GM23338 (cell line): ENCODE measurements around the gene CROCC2. TPM values are rescaled to one million over a fixed set of nuclear protein-coding genes. Genes with fewer than 3 reads are reported as not detected.

Experiments used
- ATAC-seq: fragments of 200-7000 bp; cut with Tn5 transposase; 3 replicates; pipeline ENCODE4 v1.9.1; 2020
- DNase-seq: peaks from one replicate; pipeline ENCODE4 v3.0.0-alpha.2; 2015; ENCODE audit warnings: low spot score
- H2AFZ ChIP-seq: fragments of 200-600 bp; sonication (generic); 2 replicates; pipeline ENCODE4 v1.8.0; 2016; ENCODE audit warnings: antibody characterized with exemption, mild to moderate bottlenecking, moderate library complexity
- H3F3A ChIP-seq: fragments of 200-600 bp; sonication (generic); replicated peaks from 2 replicates; pipeline ENCODE4 v1.8.0; 2017; ENCODE audit warnings: antibody characterized with exemption, mixed run types, low read depth
- H3K27ac ChIP-seq: fragments of 200-600 bp; sonication (generic); 2 replicates; pipeline ENCODE4 v1.6.1; 2016; ENCODE audit warnings: low read depth
- H3K27me3 ChIP-seq: fragments of 200-600 bp; sonication (generic); 2 replicates; pipeline ENCODE4 v1.8.0; 2016; ENCODE audit warnings: mild to moderate bottlenecking, mixed run types, moderate library complexity; ENCODE audit not compliant: insufficient read depth
- H3K36me3 ChIP-seq: fragments of 200-600 bp; sonication (generic); 2 replicates; pipeline ENCODE4 v1.8.0; 2016; ENCODE audit warnings: mild to moderate bottlenecking; ENCODE audit not compliant: insufficient read depth
- H3K4me1 ChIP-seq: fragments of 200-600 bp; sonication (generic); 2 replicates; pipeline ENCODE4 v1.8.0; 2016; ENCODE audit warnings: mild to moderate bottlenecking, moderate library complexity; ENCODE audit not compliant: insufficient read depth
- H3K4me2 ChIP-seq: fragments of 200-600 bp; sonication (generic); 2 replicates; pipeline ENCODE4 v1.7.1; 2017; ENCODE audit warnings: mixed run types
- H3K4me3 ChIP-seq: fragments of 200-600 bp; sonication (generic); 2 replicates; pipeline ENCODE4 v1.6.1; 2016; ENCODE audit warnings: mixed run types
- H3K79me2 ChIP-seq: fragments of 200-600 bp; sonication (generic); replicated peaks from 2 replicates; pipeline ENCODE4 v1.8.0; 2017; ENCODE audit warnings: mild to moderate bottlenecking; ENCODE audit not compliant: insufficient read depth
- H3K9me2 ChIP-seq: fragments of 200-600 bp; sonication (generic); 2 replicates; pipeline ENCODE4 v1.8.0; 2017; ENCODE audit not compliant: insufficient read depth
- H4K20me1 ChIP-seq: fragments of 200-600 bp; sonication (generic); replicated peaks from 2 replicates; pipeline ENCODE4 v1.8.0; 2017; ENCODE audit warnings: mild to moderate bottlenecking; ENCODE audit not compliant: insufficient read depth
- H3K27ac Mint-ChIP-seq: 2 replicates; pipeline ENCODE4 v1.8.0; 2020; ENCODE audit warnings: inconsistent platforms, mild to moderate bottlenecking, moderate library complexity, mixed read lengths
- H3K27me3 Mint-ChIP-seq: 3 replicates; pipeline ENCODE4 v1.8.0; 2022; ENCODE audit warnings: low read depth, mild to moderate bottlenecking, moderate library complexity, mixed read lengths, inconsistent platforms; ENCODE audit not compliant: insufficient read depth, poor library complexity
- H3K36me3 Mint-ChIP-seq: 3 replicates; pipeline ENCODE4 v1.8.0; 2021; ENCODE audit warnings: low read depth, mild to moderate bottlenecking, inconsistent platforms, moderate library complexity, mixed read lengths
- H3K4me1 Mint-ChIP-seq: 3 replicates; pipeline ENCODE4 v1.8.0; 2020; ENCODE audit warnings: mild to moderate bottlenecking, inconsistent platforms, mixed read lengths
- H3K4me3 Mint-ChIP-seq: 3 replicates; pipeline ENCODE4 v1.8.0; 2021; ENCODE audit warnings: moderate library complexity, mild to moderate bottlenecking, inconsistent platforms, mixed read lengths
- H3K9me3 Mint-ChIP-seq: 3 replicates; pipeline ENCODE4 v1.8.0; 2020; ENCODE audit warnings: moderate library complexity, mild to moderate bottlenecking, inconsistent platforms, mixed read lengths
- CREB1 ChIP-seq: fragments of 250-450 bp; sonication (Bioruptor Pico); IDR thresholded peaks from 2 replicates; pipeline ENCODE4 v1.5.0; 2020; ENCODE audit warnings: low read depth, mild to moderate bottlenecking, moderate library complexity
- CTCF ChIP-seq, 2 experiments: fragments of 200-600 bp in 1 of 2; sonication (generic) in 1 of 2; conservative IDR thresholded peaks; 2 replicates each; pipeline versions ENCODE4 v1.5.1 to v1.6.1; 2016 to 2017; ENCODE audit warnings: antibody characterized with exemption in 2 of 2, low read depth in 2 of 2, mild to moderate bottlenecking in 2 of 2, moderate library complexity in 1 of 2
- ETS1 ChIP-seq: IDR thresholded peaks from 2 replicates; pipeline ENCODE4 v1.6.1; 2016; ENCODE audit warnings: antibody characterized with exemption
- EZH2 ChIP-seq: fragments of 200-600 bp; sonication (generic); IDR thresholded peaks from one replicate; pipeline ENCODE4 v1.8.0; 2017; ENCODE audit warnings: antibody characterized with exemption, mild to moderate bottlenecking, low read depth; ENCODE audit not compliant: unreplicated experiment
- EZH2phosphoT487 ChIP-seq: fragments of 200-600 bp; sonication (generic); IDR thresholded peaks from one replicate; pipeline ENCODE4 v1.8.1; 2018; ENCODE audit warnings: antibody characterized with exemption; ENCODE audit not compliant: unreplicated experiment
- JUNB ChIP-seq: IDR thresholded peaks from one replicate; pipeline ENCODE4 v1.6.1; 2016; ENCODE audit warnings: antibody characterized with exemption; ENCODE audit not compliant: unreplicated experiment
- NANOG ChIP-seq: IDR thresholded peaks from 2 replicates; pipeline ENCODE4 v1.6.1; 2016; ENCODE audit warnings: antibody characterized with exemption, borderline replicate concordance
- POLR2AphosphoS5 ChIP-seq: IDR thresholded peaks from 2 replicates; pipeline ENCODE4 v1.6.1; 2016; ENCODE audit warnings: antibody characterized with exemption, low read depth
- REST ChIP-seq: IDR thresholded peaks from one replicate; pipeline ENCODE4 v1.6.1; 2018; ENCODE audit warnings: antibody characterized with exemption; ENCODE audit not compliant: unreplicated experiment
- STAT1 ChIP-seq: IDR thresholded peaks from one replicate; pipeline ENCODE4 v1.6.1; 2016; ENCODE audit warnings: antibody characterized with exemption; ENCODE audit not compliant: unreplicated experiment
- ZNF114 ChIP-seq: fragments of 250-450 bp; sonication (Bioruptor Pico); IDR thresholded peaks from 2 replicates; pipeline ENCODE4 v1.5.0; 2020; ENCODE audit warnings: mild to moderate bottlenecking, moderate library complexity
- ZNF331 ChIP-seq: fragments of 250-450 bp; sonication (Bioruptor Pico); IDR thresholded peaks from 2 replicates; pipeline ENCODE4 v1.5.0; 2020; ENCODE audit warnings: low read depth, mild to moderate bottlenecking, moderate library complexity
- ZNF462 ChIP-seq: fragments of 250-450 bp; sonication (Bioruptor Pico); IDR thresholded peaks from 2 replicates; pipeline ENCODE4 v1.5.0; 2020; ENCODE audit warnings: mild to moderate bottlenecking, moderate library complexity
- polyA plus RNA-seq: library from polyadenylated mRNA; unstranded; fragments of >200 nt; fragmentation: Nextera tagmentation; extraction: Ambion mirVana; gene quantifications from 2 replicates; pipeline ENCODE4 v1.2.1, GENCODE V29; 2016
- total RNA-seq: library from RNA; depleted of rRNA; stranded (reverse); fragments of >200 nt; shearing (Covaris generic); gene quantifications from 2 replicates; pipeline ENCODE4 v1.2.3, GENCODE V29; 2014

CROCC2 gene
- total and polyA plus RNA-seq, 2 experiments from 2014 or later: not detected

DNA sequence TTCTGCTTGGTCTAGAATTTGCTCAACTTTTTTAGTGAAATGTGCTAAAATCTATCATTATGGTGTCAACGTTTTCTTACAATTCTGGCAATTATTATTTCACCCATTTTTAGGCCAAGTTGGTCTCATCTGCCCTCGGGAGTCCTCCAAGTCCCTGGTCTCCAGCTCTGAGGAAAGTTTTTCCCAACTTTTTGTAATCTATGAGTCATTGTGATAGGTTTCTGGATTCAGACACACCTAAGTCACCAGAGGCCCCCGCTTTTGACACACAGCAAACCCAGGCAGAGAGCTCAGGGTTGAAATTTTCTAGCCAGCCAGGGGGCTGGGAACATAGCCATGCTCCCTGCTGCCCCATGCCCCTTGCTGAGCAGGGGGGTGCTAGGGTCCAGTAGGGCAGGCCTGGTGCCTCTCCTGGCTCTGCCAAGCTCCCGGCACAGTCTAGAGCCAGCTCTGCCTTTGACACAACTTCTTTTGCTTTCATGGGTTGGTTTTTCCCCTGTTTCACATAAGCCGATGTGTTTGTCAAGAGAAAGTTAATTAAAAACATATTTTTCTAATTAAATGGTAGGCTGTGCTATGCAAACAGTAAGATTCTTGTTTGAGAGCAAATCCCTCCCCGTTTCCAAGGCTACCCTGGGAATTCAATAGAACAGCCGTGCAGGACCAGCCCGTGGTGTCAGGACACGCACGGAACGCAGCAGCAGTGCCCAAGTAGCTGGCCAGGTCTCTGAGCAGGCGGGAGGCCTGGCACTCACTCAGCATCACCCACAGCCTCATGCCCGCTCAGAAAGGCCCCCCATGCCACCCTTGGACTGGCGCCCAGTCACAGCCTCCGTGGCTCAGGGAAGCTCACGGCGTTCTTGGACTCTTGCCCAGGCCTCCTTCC is 66.7 kb downstream of the CROCC2 start:
- H3K27ac Mint-ChIP-seq: no peak overlapping the region
- DNase-seq (no peak), ATAC-seq (no peak)
- no peaks in the 10 kb centered on the region; the same call in 2 of the 3 replicates for H3K4me1 Mint-ChIP-seq
- no peaks in the 10 kb centered on the region for H3K9me3 Mint-ChIP-seq
- Histone ChIP-seq H2AFZ (no peak overlapping the region), H3K9me2 (no peaks in the 10 kb centered on the region), H3F3A (no peaks in the 10 kb centered on the region), H3K36me3 (no peaks in the 10 kb centered on the region), H4K20me1 (no peaks in the 10 kb centered on the region), H3K4me2 (no peak overlapping the region), H3K4me1 (no peaks in the 10 kb centered on the region), H3K4me3 (no peak overlapping the region), H3K27me3 (no peaks in the 10 kb centered on the region), H3K79me2 (no peaks in the 10 kb centered on the region), H3K27ac (no peak overlapping the region)
- H3K36me3 Mint-ChIP-seq: no peaks in the 10 kb centered on the region; the same call in 2 of the 3 replicates
- H3K4me3 Mint-ChIP-seq: no peak overlapping the region
- TF ChIP-seq EZH2phosphoT487 (no peak), ZNF331 (CRISPR knock-in tag) (no peak), CREB1 (CRISPR knock-in tag) (no peak), NANOG (no peak), CTCF (conservative IDR thresholded peaks at IDR 0.05; ENCODE audit: low read depth in 2 of 2) (no peak), STAT1 (no peak), ZNF462 (CRISPR knock-in tag) (no peak), REST (no peak), EZH2 (no peak), ZNF114 (no peak), POLR2AphosphoS5 (no peak), JUNB (no peak), ETS1 (no peak)
- H3K27me3 Mint-ChIP-seq: peaks cover 3% of the 10 kb centered on the region
